Upper lobe of left lung (tissue), 4 donors: Measurements from ENCODE around the gene SPCS3.

Experiments
- CTCF ChIP-seq, 6 experiments: fragments of 450-650 bp in 4 of 6; fragments of 200-600 bp in 2 of 6; sonication (generic) in 2 of 6; IDR thresholded peaks; one replicate each; pipeline ENCODE4 v1.5.1; 2016 to 2019; ENCODE audit warnings: antibody characterized with exemption in 6 of 6
- EP300 ChIP-seq, 4 donors: sonication (generic); formaldehyde crosslinking; IDR thresholded peaks; one replicate each; pipeline ENCODE4 v1.5.1; 2017; ENCODE audit warnings: antibody characterized with exemption in 4 of 4, control low read depth in 2 of 4
- POLR2AphosphoS5 ChIP-seq, 2 donors: sonication (generic); formaldehyde crosslinking; IDR thresholded peaks; one replicate each; pipeline ENCODE4 v1.5.1; 2017; ENCODE audit warnings: antibody characterized with exemption in 2 of 2

GRCh38 chr4:176274441-176274840 is 45.3 kb upstream of the SPCS3 start:
- TF ChIP-seq CTCF (IDR thresholded peaks at IDR 0.05) (no peak), POLR2AphosphoS5 (IDR thresholded peaks at IDR 0.05) (no peak), EP300 (IDR thresholded peaks at IDR 0.05) (no peak)
